Gastroesophageal sphincter (tissue), 4 donors: ENCODE results near the gene ATP13A2. TPM values are rescaled to one million over a fixed set of nuclear protein-coding genes. Genes with fewer than 3 reads are reported as not detected.

Experiments used
- ATAC-seq: fragments of 150-250 bp; one replicate; pipeline ENCODE4 v1.9.1; 2016; ENCODE audit warnings: mild to moderate bottlenecking, moderate library complexity
- H3K27ac ChIP-seq, 4 donors: fragments of 200-600 bp; sonication (generic) in 3 of 4; 1 replicate in 3 of 4; 2 replicates in 1 of 4; pipeline ENCODE4 v1.5.1; 2016 to 2019
- H3K27me3 ChIP-seq: fragments of 200-600 bp; sonication (generic); one replicate; pipeline ENCODE4 v1.5.1; 2019
- H3K36me3 ChIP-seq, 2 donors: fragments of 200-600 bp; sonication (generic); one replicate each; pipeline ENCODE4 v1.5.1; 2019; ENCODE audit warnings: control low read depth in 1 of 2
- H3K4me1 ChIP-seq, 3 donors: fragments of 200-600 bp; sonication (generic); 1 replicate in 2 of 3; 2 replicates in 1 of 3; pipeline ENCODE4 v1.5.1; 2016 to 2019; ENCODE audit warnings: control low read depth in 2 of 3
- H3K4me3 ChIP-seq, 2 donors: fragments of 200-600 bp; sonication (generic); one replicate each; pipeline ENCODE4 v1.5.1; 2019; ENCODE audit warnings: mild to moderate bottlenecking in 1 of 2, moderate library complexity in 1 of 2
- H3K9me3 ChIP-seq, 3 donors: fragments of 200-600 bp; sonication (generic); one replicate each; pipeline ENCODE4 v1.5.1; 2017 to 2019; ENCODE audit warnings: control low read depth in 2 of 3
- EP300 ChIP-seq: sonication (generic); formaldehyde crosslinking; IDR thresholded peaks from one replicate; pipeline ENCODE4 v1.6.1; 2017; ENCODE audit warnings: antibody characterized with exemption, mild to moderate bottlenecking
- POLR2A ChIP-seq, 2 donors: fragments of 450-650 bp; IDR thresholded peaks; one replicate each; pipeline ENCODE4 v1.6.1; 2017; ENCODE audit warnings: antibody characterized with exemption in 2 of 2, mild to moderate bottlenecking in 2 of 2, moderate library complexity in 1 of 2
- POLR2AphosphoS5 ChIP-seq: sonication (generic); formaldehyde crosslinking; IDR thresholded peaks from one replicate; pipeline ENCODE4 v1.6.1; 2017; ENCODE audit warnings: antibody characterized with exemption
- WGBS, 2 donors: methylation state at CpG; one replicate each; pipeline ENCODE4 v1.1.5; 2018; ENCODE audit warnings: low coverage in 1 of 2; 5-methylcytosine and 5-hydroxymethylcytosine counted together
- total RNA-seq, 4 donors: library from RNA; depleted of rRNA; stranded (reverse); fragments of >200 nt; gene quantifications; one replicate each; pipeline ENCODE4 v1.1.0, GENCODE V29; 2016
- TF ChIP-seq, protein P1 (sequence below), 4 experiments: fragments of 200-600 bp in 2 of 4; fragments of 450-650 bp in 2 of 4; sonication (generic) in 1 of 4; IDR thresholded peaks; one replicate each; pipeline ENCODE4 v1.5.1; 2017 to 2019; ENCODE audit warnings: antibody characterized with exemption in 4 of 4, mild to moderate bottlenecking in 2 of 4, moderate library complexity in 2 of 4

ATP13A2 gene
- total RNA-seq, 4 donors from 2014 or later: 19.1 to 29.2 (median 20.1) TPM

- Histone ChIP-seq H3K9me3 (no peaks in the 10 kb centered on the region), H3K27ac (peak overlapping the region in 1 of 4 donors; percentile 9), H3K27me3 (peaks cover 17% of the 10 kb centered on the region), H3K4me1 (peaks cover 0 to 54% (median 0%) of the 10 kb centered on the region in 3 donors), H3K4me3 (no peak overlapping the region), H3K36me3 (peaks cover 0 to 1% of the 10 kb centered on the region in 2 donors)
- TF ChIP-seq POLR2A (IDR thresholded peaks at IDR 0.05) (no peak), POLR2AphosphoS5 (no peak), EP300 (no peak)
- TF ChIP-seq, protein P1, sequence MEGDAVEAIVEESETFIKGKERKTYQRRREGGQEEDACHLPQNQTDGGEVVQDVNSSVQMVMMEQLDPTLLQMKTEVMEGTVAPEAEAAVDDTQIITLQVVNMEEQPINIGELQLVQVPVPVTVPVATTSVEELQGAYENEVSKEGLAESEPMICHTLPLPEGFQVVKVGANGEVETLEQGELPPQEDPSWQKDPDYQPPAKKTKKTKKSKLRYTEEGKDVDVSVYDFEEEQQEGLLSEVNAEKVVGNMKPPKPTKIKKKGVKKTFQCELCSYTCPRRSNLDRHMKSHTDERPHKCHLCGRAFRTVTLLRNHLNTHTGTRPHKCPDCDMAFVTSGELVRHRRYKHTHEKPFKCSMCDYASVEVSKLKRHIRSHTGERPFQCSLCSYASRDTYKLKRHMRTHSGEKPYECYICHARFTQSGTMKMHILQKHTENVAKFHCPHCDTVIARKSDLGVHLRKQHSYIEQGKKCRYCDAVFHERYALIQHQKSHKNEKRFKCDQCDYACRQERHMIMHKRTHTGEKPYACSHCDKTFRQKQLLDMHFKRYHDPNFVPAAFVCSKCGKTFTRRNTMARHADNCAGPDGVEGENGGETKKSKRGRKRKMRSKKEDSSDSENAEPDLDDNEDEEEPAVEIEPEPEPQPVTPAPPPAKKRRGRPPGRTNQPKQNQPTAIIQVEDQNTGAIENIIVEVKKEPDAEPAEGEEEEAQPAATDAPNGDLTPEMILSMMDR (IDR thresholded peaks at IDR 0.05): no peak
- 60 to 81% methylated on average over 1 to 8 of the region's 14 CpGs for WGBS, 2 donors
- ATAC-seq: no peak
These were observed 35.9 kb downstream of the ATP13A2 start for GRCh38 chr1:16975838-16976237.

DNA sequence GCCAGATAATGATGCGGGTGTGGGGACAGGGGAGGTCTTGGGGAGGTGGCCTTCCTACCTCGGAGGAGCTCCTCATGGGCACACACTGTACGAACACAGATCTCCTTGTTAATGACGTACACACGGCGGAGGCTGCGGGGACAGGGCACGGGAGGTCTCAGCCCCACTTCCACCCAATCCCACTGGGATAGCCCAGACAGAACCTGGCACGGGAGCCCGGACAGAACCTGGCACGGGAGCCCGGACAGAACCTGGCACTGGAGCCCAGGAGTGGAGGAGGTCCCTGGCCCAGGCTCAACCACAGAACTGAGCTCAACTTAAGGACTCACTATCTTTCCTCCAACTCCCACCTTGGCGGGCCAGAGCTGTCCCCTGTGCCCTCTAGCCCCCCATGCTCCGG, 36.5 kb downstream of the ATP13A2 start:
- 71 to 90% methylated on average over 2 to 14 of the region's 14 CpGs for WGBS, 2 donors
- H3K27ac ChIP-seq: no peak overlapping the region

DNA sequence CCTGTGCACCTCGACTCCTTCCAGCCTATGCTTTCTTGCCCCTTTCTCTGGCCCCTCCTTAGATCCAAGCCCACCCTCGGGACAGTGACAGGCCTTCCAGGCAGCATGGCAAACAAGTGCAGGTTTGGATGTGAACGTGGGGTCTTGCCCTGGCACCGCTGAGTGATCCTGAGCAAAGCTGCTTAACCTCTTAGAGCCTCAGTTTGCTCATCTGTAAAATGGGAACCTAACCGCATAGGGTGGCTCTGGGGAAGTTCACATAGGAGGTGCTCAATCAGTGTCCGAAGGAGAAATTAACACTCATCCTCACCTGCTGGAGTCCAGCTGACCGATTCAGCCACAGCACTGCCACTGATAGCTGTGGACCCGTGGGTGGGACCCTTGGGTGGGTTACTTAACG, 38.5 kb downstream of the ATP13A2 start:
- 80 to 100% methylated on average over 3 of the region's 9 CpGs for WGBS, 2 donors
- H3K36me3 ChIP-seq: peaks cover 0 to 28% of the 10 kb centered on the region in 2 donors
- H3K27me3 ChIP-seq: no peaks in the 10 kb centered on the region
- no peak overlapping the region for H3K4me3 ChIP-seq
- no peak for TF ChIP-seq EP300
- TF ChIP-seq POLR2AphosphoS5: no peak
- no peak for TF ChIP-seq POLR2A (IDR thresholded peaks at IDR 0.05)
- TF ChIP-seq, protein P1 (IDR thresholded peaks at IDR 0.05): no peak
- ATAC-seq: no peak
- no peaks in the 10 kb centered on the region for H3K9me3 ChIP-seq
- no peak overlapping the region for H3K27ac ChIP-seq
- peaks cover 0 to 28% (median 0%) of the 10 kb centered on the region in 3 donors for H3K4me1 ChIP-seq

More for the DNA sequence above, 36.5 kb downstream of the ATP13A2 start:
- Histone ChIP-seq H3K4me1 (peaks cover 0 to 48% (median 0%) of the 10 kb centered on the region in 3 donors), H3K27me3 (peaks cover 10% of the 10 kb centered on the region), H3K9me3 (no peaks in the 10 kb centered on the region), H3K4me3 (no peak overlapping the region), H3K36me3 (peaks cover 0 to 8% of the 10 kb centered on the region in 2 donors)
- ATAC-seq: peak; percentile 2
- TF ChIP-seq POLR2AphosphoS5: no peak
- no peak for TF ChIP-seq EP300
- no peak for TF ChIP-seq POLR2A (IDR thresholded peaks at IDR 0.05)

DNA sequence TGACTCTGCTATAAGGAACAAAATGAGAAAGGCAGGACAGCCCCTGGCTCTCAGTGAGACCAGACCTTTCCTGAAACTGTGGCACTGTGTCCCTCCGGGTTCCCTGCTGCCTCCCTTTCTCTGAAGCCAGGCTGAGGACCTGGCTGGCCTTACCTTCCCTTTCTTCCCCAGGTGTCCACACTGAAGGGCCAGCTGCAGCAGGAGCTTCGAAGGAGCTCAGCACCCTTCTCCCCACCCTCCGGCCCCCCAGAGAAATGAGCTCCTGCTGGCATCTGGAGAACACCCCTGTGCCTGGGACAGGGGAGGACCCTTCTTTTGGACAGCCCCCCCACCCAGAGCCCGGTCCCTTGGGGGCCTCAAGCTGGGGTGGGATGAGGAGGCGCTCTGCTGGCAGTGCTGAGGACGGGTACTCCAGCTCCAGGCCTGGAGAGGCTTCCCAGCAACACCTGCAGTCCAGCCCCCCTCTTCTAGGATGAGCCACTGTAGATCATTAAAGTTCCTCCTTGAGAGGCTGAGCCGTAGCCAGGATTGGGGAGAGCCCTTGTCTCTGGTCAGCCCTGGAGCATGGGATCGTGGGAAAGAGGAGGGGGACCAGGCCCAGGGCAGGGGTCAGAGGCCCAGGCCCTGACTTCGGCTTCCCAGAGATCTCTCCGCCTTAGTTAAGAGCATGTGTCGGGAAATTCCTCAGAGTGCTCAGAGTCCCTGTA, 39.4 kb downstream of the ATP13A2 start:
- Histone ChIP-seq H3K27me3 (no peaks in the 10 kb centered on the region), H3K9me3 (no peaks in the 10 kb centered on the region), H3K36me3 (peaks cover 0 to 34% of the 10 kb centered on the region in 2 donors), H3K4me1 (peaks cover 0 to 31% (median under 1%) of the 10 kb centered on the region in 3 donors), H3K4me3 (no peak overlapping the region), H3K27ac (peak overlapping the region in 2 of 4 donors; percentile 9 to 24)
- TF ChIP-seq EP300: no peak
- TF ChIP-seq, protein P1 (IDR thresholded peaks at IDR 0.05): no peak
- no peak for TF ChIP-seq POLR2A (IDR thresholded peaks at IDR 0.05)
- TF ChIP-seq POLR2AphosphoS5: no peak
- 80% methylated on average over 2 of the region's 11 CpGs for WGBS, 2 donors
- no peak for ATAC-seq

GRCh38 chr1:16971341-16972188, 40.2 kb downstream of the ATP13A2 start:
- Histone ChIP-seq H3K27me3 (no peaks in the 10 kb centered on the region), H3K4me3 (no peak overlapping the region), H3K9me3 (no peaks in the 10 kb centered on the region), H3K27ac (peak overlapping the region in 1 of 4 donors; percentile 24), H3K36me3 (peaks cover 0 to 40% of the 10 kb centered on the region in 2 donors), H3K4me1 (peaks cover 0 to 38% (median 7%) of the 10 kb centered on the region in 3 donors)
- WGBS, 2 donors: 87% methylated on average over 3 of the region's 28 CpGs; no CpG with 5 or more reads in 1 of the 2 donors
- no peak for ATAC-seq
- TF ChIP-seq POLR2A (IDR thresholded peaks at IDR 0.05): no peak
- TF ChIP-seq, protein P1 (IDR thresholded peaks at IDR 0.05): no peak
